Mesendoderm (in vitro differentiated cells): ENCODE measurements around the gene GNL2.

Experiments used
- DNase-seq: peaks from one replicate; pipeline ENCODE4 v3.0.0; 2013
- H2AK5ac ChIP-seq: 2 replicates; pipeline ENCODE4 v1.6.1; 2013; ENCODE audit warnings: low read length, inconsistent platforms
- H2BK120ac ChIP-seq: 2 replicates; pipeline ENCODE4 v1.6.1; 2013; ENCODE audit warnings: low read depth, mild to moderate bottlenecking, low read length, moderate library complexity, mixed read lengths
- H2BK15ac ChIP-seq: replicated peaks from 2 replicates; pipeline ENCODE4 v1.6.1; 2013; ENCODE audit warnings: low read depth, mild to moderate bottlenecking, moderate library complexity
- H2BK5ac ChIP-seq: 2 replicates; pipeline ENCODE4 v1.6.1; 2013; ENCODE audit warnings: low read length, inconsistent platforms
- H3K18ac ChIP-seq: 2 replicates; pipeline ENCODE4 v1.6.1; 2013; ENCODE audit warnings: mild to moderate bottlenecking, low read length, mixed read lengths
- H3K23ac ChIP-seq: one replicate; pipeline ENCODE4 v1.6.1; 2013; ENCODE audit warnings: low read length
- H3K27ac ChIP-seq: 2 replicates; pipeline ENCODE4 v1.5.1; 2013; ENCODE audit warnings: low read depth, mild to moderate bottlenecking, inconsistent platforms, low read length, moderate library complexity
- H3K27me3 ChIP-seq: 2 replicates; pipeline ENCODE4 v1.6.1; 2013; ENCODE audit warnings: low read length, control low read depth, mild to moderate bottlenecking, inconsistent platforms; ENCODE audit not compliant: insufficient read depth, poor library complexity
- H3K36me3 ChIP-seq: 2 replicates; pipeline ENCODE4 v1.6.1; 2013; ENCODE audit warnings: low read length, inconsistent platforms; ENCODE audit not compliant: control insufficient read depth, insufficient read depth
- H3K4ac ChIP-seq: one replicate; pipeline ENCODE4 v1.6.1; 2013; ENCODE audit warnings: low read depth, mild to moderate bottlenecking, low read length, moderate library complexity
- H3K4me1 ChIP-seq: 2 replicates; pipeline ENCODE4 v1.6.1; 2013; ENCODE audit warnings: low read depth, low read length, inconsistent platforms; ENCODE audit not compliant: control insufficient read depth
- H3K4me2 ChIP-seq: 2 replicates; pipeline ENCODE4 v1.6.1; 2013; ENCODE audit warnings: low read length
- H3K4me3 ChIP-seq: 2 replicates; pipeline ENCODE4 v1.5.1; 2013; ENCODE audit warnings: mild to moderate bottlenecking, low read length
- H3K56ac ChIP-seq: one replicate; pipeline ENCODE4 v1.6.1; 2013; ENCODE audit warnings: low read length
- H3K79me1 ChIP-seq: 2 replicates; pipeline ENCODE4 v1.6.1; 2013; ENCODE audit warnings: low read length, inconsistent platforms
- H3K79me2 ChIP-seq: 2 replicates; pipeline ENCODE4 v1.6.1; 2013; ENCODE audit warnings: mild to moderate bottlenecking, low read length; ENCODE audit not compliant: control insufficient read depth, insufficient read depth
- H3K9ac ChIP-seq: 2 replicates; pipeline ENCODE4 v1.6.1; 2013; ENCODE audit warnings: low read length, inconsistent platforms
- H4K5ac ChIP-seq: one replicate; pipeline ENCODE4 v1.6.1; 2013; ENCODE audit warnings: low read length
- H4K8ac ChIP-seq: one replicate; pipeline ENCODE4 v1.6.1; 2013; ENCODE audit warnings: low read depth, mild to moderate bottlenecking, control low read depth, low read length, moderate library complexity
- WGBS: extraction: QIAGEN DNeasy Blood & Tissue Kit; methylation state at CpG from one replicate; pipeline ENCODE4 v1.1.7; 2013; ENCODE audit warnings: low lambda C conversion rate, missing lambda C conversion rate; ENCODE audit not compliant: insufficient coverage; ENCODE audit errors: extremely low coverage; 5-methylcytosine and 5-hydroxymethylcytosine counted together

GNL2 gene

GRCh38 chr1:37614105-37614504, 18.4 kb upstream of the GNL2 start:
- no peak overlapping the region for H2BK5ac ChIP-seq
- H4K5ac ChIP-seq = no peak overlapping the region
- H3K4ac ChIP-seq = no peak overlapping the region
- H3K79me2 ChIP-seq = no peaks in the 10 kb centered on the region
- no peak overlapping the region for H2AK5ac ChIP-seq
- H3K9ac ChIP-seq = no peak overlapping the region
- no peak overlapping the region for H3K4me3 ChIP-seq
- no peaks in the 10 kb centered on the region for H3K36me3 ChIP-seq
- no peak for DNase-seq
- peaks cover 2% of the 10 kb centered on the region for H3K27me3 ChIP-seq
- no peak overlapping the region for H3K23ac ChIP-seq
- H3K27ac ChIP-seq = no peak overlapping the region
- H3K18ac ChIP-seq = no peak overlapping the region
- H2BK120ac ChIP-seq = no peak overlapping the region
- no peak overlapping the region for H3K56ac ChIP-seq
- H4K8ac ChIP-seq = no peak overlapping the region
- H3K4me2 ChIP-seq = no peak overlapping the region
- no peak overlapping the region for H2BK15ac ChIP-seq
- H3K79me1 ChIP-seq = no peaks in the 10 kb centered on the region
- H3K4me1 ChIP-seq = no peaks in the 10 kb centered on the region
- no CpG with 5 or more reads among the region's 5 CpGs for WGBS

- DNase-seq = no peak
- Histone ChIP-seq H3K79me1 (no peaks in the 10 kb centered on the region), H4K8ac (no peak overlapping the region), H3K23ac (no peak overlapping the region), H2BK15ac (no peak overlapping the region), H3K4me3 (no peak overlapping the region), H3K4ac (no peak overlapping the region), H3K18ac (no peak overlapping the region), H3K4me1 (no peaks in the 10 kb centered on the region), H3K4me2 (no peak overlapping the region), H3K27ac (no peak overlapping the region), H2BK5ac (no peak overlapping the region), H4K5ac (no peak overlapping the region), H3K79me2 (no peaks in the 10 kb centered on the region), H3K9ac (no peak overlapping the region), H3K56ac (no peak overlapping the region), H3K27me3 (peaks cover 2% of the 10 kb centered on the region), H2BK120ac (no peak overlapping the region), H3K36me3 (no peaks in the 10 kb centered on the region), H2AK5ac (no peak overlapping the region)
- no CpG with 5 or more reads among the region's 4 CpGs for WGBS
Measured at GRCh38 chr1:37612186-37612585, 16.4 kb upstream of the GNL2 start.

- Histone ChIP-seq H3K56ac (no peak overlapping the region), H4K8ac (no peak overlapping the region), H3K4me2 (no peak overlapping the region), H2BK15ac (no peak overlapping the region), H2BK5ac (no peak overlapping the region), H3K9ac (no peak overlapping the region), H3K36me3 (no peaks in the 10 kb centered on the region), H3K4ac (no peak overlapping the region), H2BK120ac (no peak overlapping the region), H3K18ac (no peak overlapping the region), H3K4me3 (no peak overlapping the region), H3K79me1 (no peaks in the 10 kb centered on the region), H2AK5ac (no peak overlapping the region), H3K27me3 (peaks cover 2% of the 10 kb centered on the region), H3K23ac (no peak overlapping the region), H4K5ac (no peak overlapping the region), H3K79me2 (no peaks in the 10 kb centered on the region), H3K4me1 (no peaks in the 10 kb centered on the region), H3K27ac (no peak overlapping the region)
- WGBS = no CpG with 5 or more reads among the region's 2 CpGs
- DNase-seq = no peak
Measured at GRCh38 chr1:37609994-37610393, 14.3 kb upstream of the GNL2 start.

- Histone ChIP-seq H3K4me2 (no peak overlapping the region), H3K4me3 (no peak overlapping the region), H2BK5ac (no peak overlapping the region), H3K36me3 (no peaks in the 10 kb centered on the region), H3K9ac (no peak overlapping the region), H3K79me2 (no peaks in the 10 kb centered on the region), H3K23ac (no peak overlapping the region), H3K4me1 (no peaks in the 10 kb centered on the region), H3K27ac (no peak overlapping the region), H3K4ac (no peak overlapping the region), H3K27me3 (peaks cover 2% of the 10 kb centered on the region), H3K56ac (no peak overlapping the region), H2AK5ac (no peak overlapping the region), H3K18ac (no peak overlapping the region), H3K79me1 (no peaks in the 10 kb centered on the region), H2BK120ac (no peak overlapping the region), H4K5ac (no peak overlapping the region), H2BK15ac (no peak overlapping the region), H4K8ac (no peak overlapping the region)
- DNase-seq = no peak
- no CpG with 5 or more reads among the region's 2 CpGs for WGBS
Measured at GRCh38 chr1:37609002-37609401, 13.3 kb upstream of the GNL2 start.

GRCh38 chr1:37606481-37607263, 10.9 kb upstream of the GNL2 start:
- Histone ChIP-seq H3K18ac (no peak overlapping the region), H2BK120ac (no peak overlapping the region), H3K79me1 (no peaks in the 10 kb centered on the region), H3K27me3 (peaks cover 2% of the 10 kb centered on the region), H3K4me3 (no peak overlapping the region), H2BK5ac (no peak overlapping the region), H2AK5ac (no peak overlapping the region), H3K23ac (no peak overlapping the region), H3K4me2 (no peak overlapping the region), H3K56ac (no peak overlapping the region), H2BK15ac (no peak overlapping the region), H3K27ac (no peak overlapping the region), H4K8ac (no peak overlapping the region), H3K36me3 (no peaks in the 10 kb centered on the region), H3K9ac (no peak overlapping the region), H4K5ac (no peak overlapping the region), H3K4ac (no peak overlapping the region), H3K4me1 (no peaks in the 10 kb centered on the region), H3K79me2 (no peaks in the 10 kb centered on the region)
- DNase-seq = no peak
- WGBS = no CpG with 5 or more reads among the region's 15 CpGs
